ENCODE measurements around the gene ZSWIM5.

GRCh38 chr1:45152126-45152525 lies 54.3 kb downstream of the ZSWIM5 start:
- TF ChIP-seq POLR2A (IDR thresholded peaks at IDR 0.05) (no peak), CTCF (IDR thresholded peaks at IDR 0.05 in 4 of 5, conservative IDR thresholded peaks at IDR 0.05 in 1 of 5) (no peak)

Measured in gastrocnemius medialis (tissue), 4 donors.